SKM-1 treated with dmso at 0.1 percent for 144 hours (cell line): ENCODE results near the gene MB.

Experiments
- DNase-seq: peaks from one replicate; lab custom pipeline; 2025; ENCODE audit not compliant: unreplicated experiment; lab: John Stamatoyannopoulos, UW

The MB gene

GRCh38 chr22:35577799-35578659, 39.1 kb downstream of the MB start:
- no peak for DNase-seq

GRCh38 chr22:35576671-35577070, 40.5 kb downstream of the MB start:
- no peak for DNase-seq

- DNase-seq = no peak
Measured at GRCh38 chr22:35575116-35575748, 41.9 kb downstream of the MB start.

GRCh38 chr22:35572556-35572955, 44.6 kb downstream of the MB start:
- DNase-seq = no peak

GRCh38 chr22:35570686-35571194, 46.4 kb downstream of the MB start:
- DNase-seq = no peak

- no peak for DNase-seq
Measured at GRCh38 chr22:35569916-35570315, 47.2 kb downstream of the MB start.

GRCh38 chr22:35568751-35569739, 48.1 kb downstream of the MB start:
- DNase-seq = no peak

- DNase-seq = no peak
Measured at GRCh38 chr22:35567351-35568141, 49.6 kb downstream of the MB start.

- DNase-seq = no peak
Measured at GRCh38 chr22:35564975-35565867, 51.9 kb downstream of the MB start.

- no peak for DNase-seq
Measured at GRCh38 chr22:35563211-35563610, 53.9 kb downstream of the MB start.

- DNase-seq = no peak
Measured at GRCh38 chr22:35561796-35562526, 55.2 kb downstream of the MB start.

GRCh38 chr22:35560824-35561223, 56.3 kb downstream of the MB start:
- DNase-seq = no peak

GRCh38 chr22:35560366-35560765, 56.8 kb downstream of the MB start:
- DNase-seq = no peak

GRCh38 chr22:35559354-35560005, 57.6 kb downstream of the MB start:
- no peak for DNase-seq

GRCh38 chr22:35558719-35559118, 58.4 kb downstream of the MB start:
- DNase-seq = no peak

GRCh38 chr22:35558031-35558430, 59.1 kb downstream of the MB start:
- no peak for DNase-seq
